Measurements from ENCODE around the gene USP3.

GRCh38 chr15:63491116-63491827, 13.1 kb upstream of the USP3 start:
- TF ChIP-seq CTCF (conservative IDR thresholded peaks at IDR 0.05 in 1 of 2, IDR thresholded peaks at IDR 0.05 in 1 of 2; ENCODE audit: low read depth in 1 of 2, low read length in 2 of 2) (no peak), EZH2 (IDR thresholded peaks at IDR 0.05; ENCODE audit: low read length, missing control alignments) (no peak)
